ENCODE data around the gene OR6K3. TPM values are rescaled to one million over a fixed set of nuclear protein-coding genes. Genes with fewer than 3 reads are reported as not detected.

OR6K3 gene
- total RNA-seq, result not detected

GRCh38 chr1:158720620-158721019, at the start of gene OR6K3:
Gene OR6K3 (minus strand): TSS chr1:158720720. CDS start chr1:158718115, 2,605 bp downstream.
- Histone ChIP-seq H3K27ac (no peak within 1 kb of the TSS), H3K4me1 (no peaks in the 10 kb centered on the region), H3K27me3 (no peaks in the 10 kb centered on the region), H3K4me3 (no peak within 1 kb of the TSS), H3K9me3 (no peaks in the 10 kb centered on the region), H3K36me3 (no peaks in the 10 kb centered on the region)
- no peak for TF ChIP-seq CTCF (IDR thresholded peaks at IDR 0.05)
- no peak for TF ChIP-seq POLR2A (IDR thresholded peaks at IDR 0.05)
- no peak for TF ChIP-seq POLR2AphosphoS5 (IDR thresholded peaks at IDR 0.05; ENCODE audit: insufficient read depth in 1 of 2, low read depth in 1 of 2)
- no peak for DNase-seq (ENCODE audit: extremely low spot score in 2 of 2)
- intact Hi-C loops (cut with DNase I), result no loop called here

- H3K4me1 ChIP-seq, result no peaks in the 10 kb centered on the region
- no peaks in the 10 kb centered on the region for H3K9me3 ChIP-seq
- no peak within 1 kb of the TSS for H3K4me3 ChIP-seq
- TF ChIP-seq CTCF (IDR thresholded peaks at IDR 0.05), result no peak
- TF ChIP-seq POLR2A (IDR thresholded peaks at IDR 0.05), result no peak
- no peak for TF ChIP-seq POLR2AphosphoS5 (IDR thresholded peaks at IDR 0.05; ENCODE audit: insufficient read depth in 1 of 2, low read depth in 1 of 2)
- no peak within 1 kb of the TSS for H3K27ac ChIP-seq
- no peak for DNase-seq (ENCODE audit: extremely low spot score in 2 of 2)
- intact Hi-C loops (cut with DNase I), result no loop called here
- H3K36me3 ChIP-seq, result no peaks in the 10 kb centered on the region
- no peaks in the 10 kb centered on the region for H3K27me3 ChIP-seq
Measured at GRCh38 chr1:158754420-158754819, 33.9 kb upstream of the OR6K3 start, which contains the start of gene OR6K6. Gene OR6K6 (plus strand): TSS chr1:158754720. CDS start chr1:158754888, 168 bp downstream.

- no peaks in the 10 kb centered on the region for H3K9me3 ChIP-seq
- H3K4me3 ChIP-seq, result no peak overlapping the region
- H3K27me3 ChIP-seq, result no peaks in the 10 kb centered on the region
- intact Hi-C loops (cut with DNase I), result no loop called here
- H3K27ac ChIP-seq, result no peak overlapping the region
- no peak for DNase-seq (ENCODE audit: extremely low spot score in 2 of 2)
- no peaks in the 10 kb centered on the region for H3K4me1 ChIP-seq
- TF ChIP-seq CTCF (IDR thresholded peaks at IDR 0.05), result no peak
- no peak for TF ChIP-seq POLR2A (IDR thresholded peaks at IDR 0.05)
- TF ChIP-seq POLR2AphosphoS5 (IDR thresholded peaks at IDR 0.05; ENCODE audit: insufficient read depth in 1 of 2, low read depth in 1 of 2), result no peak
- H3K36me3 ChIP-seq, result no peaks in the 10 kb centered on the region
Measured at GRCh38 chr1:158752155-158752712, 31.7 kb upstream of the OR6K3 start.

GRCh38 chr1:158735848-158736247, 15.3 kb upstream of the OR6K3 start:
- no peak overlapping the region for H3K4me3 ChIP-seq
- no peaks in the 10 kb centered on the region for H3K27me3 ChIP-seq
- TF ChIP-seq POLR2AphosphoS5 (IDR thresholded peaks at IDR 0.05; ENCODE audit: insufficient read depth in 1 of 2, low read depth in 1 of 2) (no peak), CTCF (IDR thresholded peaks at IDR 0.05) (no peak), POLR2A (IDR thresholded peaks at IDR 0.05) (no peak)
- DNase-seq (ENCODE audit: extremely low spot score in 2 of 2), result no peak
- H3K4me1 ChIP-seq, result no peaks in the 10 kb centered on the region
- H3K36me3 ChIP-seq, result no peaks in the 10 kb centered on the region
- H3K9me3 ChIP-seq, result no peaks in the 10 kb centered on the region
- intact Hi-C loops (cut with DNase I), result no loop called here
- H3K27ac ChIP-seq, result no peak overlapping the region

- no peaks in the 10 kb centered on the region for H3K27me3 ChIP-seq
- H3K27ac ChIP-seq, result no peak overlapping the region
- H3K4me3 ChIP-seq, result no peak overlapping the region
- H3K36me3 ChIP-seq, result no peaks in the 10 kb centered on the region
- DNase-seq (ENCODE audit: extremely low spot score in 2 of 2), result no peak
- no peak for TF ChIP-seq CTCF (IDR thresholded peaks at IDR 0.05)
- no peak for TF ChIP-seq POLR2A (IDR thresholded peaks at IDR 0.05)
- TF ChIP-seq POLR2AphosphoS5 (IDR thresholded peaks at IDR 0.05; ENCODE audit: insufficient read depth in 1 of 2, low read depth in 1 of 2), result no peak
- H3K4me1 ChIP-seq, result no peaks in the 10 kb centered on the region
- intact Hi-C loops (cut with DNase I), result no loop called here
- no peaks in the 10 kb centered on the region for H3K9me3 ChIP-seq
Measured at GRCh38 chr1:158732524-158732923, 12.0 kb upstream of the OR6K3 start.

Measured in vagina (tissue), 2 donors.